H9 (cell line): Measurements from ENCODE around the gene C11orf21. TPM values are rescaled to one million over a fixed set of nuclear protein-coding genes. Genes with fewer than 3 reads are reported as not detected.

ENCODE experiments used
- DNase-seq: peaks from one replicate; pipeline ENCODE4 v3.0.0-alpha.2; 2017
- H2AFZ ChIP-seq: one replicate; pipeline ENCODE4 v1.6.1; 2013; ENCODE audit warnings: mild to moderate bottlenecking, low read length, control low read depth, moderate library complexity
- H2AK5ac ChIP-seq: 2 replicates; pipeline ENCODE4 v1.6.1; 2013; ENCODE audit warnings: low read length, control low read depth, mixed read lengths; ENCODE audit not compliant: insufficient read length
- H2BK120ac ChIP-seq: one replicate; pipeline ENCODE4 v1.6.1; 2013; ENCODE audit warnings: low read depth, mild to moderate bottlenecking, low read length, control low read depth, inconsistent platforms; ENCODE audit not compliant: poor library complexity, severe bottlenecking
- H2BK12ac ChIP-seq: 2 replicates; pipeline ENCODE4 v1.6.1; 2013; ENCODE audit warnings: low read length, control low read depth, mixed read lengths, low read depth; ENCODE audit not compliant: insufficient read length
- H2BK15ac ChIP-seq: 2 replicates; pipeline ENCODE4 v1.6.1; 2013; ENCODE audit warnings: low read depth, low read length, control low read depth
- H2BK20ac ChIP-seq: one replicate; pipeline ENCODE4 v1.6.1; 2013; ENCODE audit warnings: low read depth, mild to moderate bottlenecking, low read length, control low read depth, inconsistent platforms; ENCODE audit not compliant: poor library complexity, severe bottlenecking
- H2BK5ac ChIP-seq: 2 replicates; pipeline ENCODE4 v1.6.1; 2013; ENCODE audit warnings: low read length, control low read depth, mixed read lengths; ENCODE audit not compliant: insufficient read length
- H3K14ac ChIP-seq: 2 replicates; pipeline ENCODE4 v1.6.1; 2013; ENCODE audit warnings: low read length, control low read depth; ENCODE audit not compliant: insufficient read depth
- H3K18ac ChIP-seq: 2 replicates; pipeline ENCODE4 v1.6.1; 2013; ENCODE audit warnings: low read depth, mild to moderate bottlenecking, mixed read lengths, low read length, control low read depth; ENCODE audit not compliant: insufficient read length
- H3K23ac ChIP-seq: 2 replicates; pipeline ENCODE4 v1.6.1; 2013; ENCODE audit warnings: low read length, control low read depth, mixed read lengths, low read depth; ENCODE audit not compliant: insufficient read length
- H3K23me2 ChIP-seq: 2 replicates; pipeline ENCODE4 v1.6.1; 2013; ENCODE audit warnings: low read depth, mild to moderate bottlenecking, mixed read lengths, low read length, control low read depth; ENCODE audit not compliant: insufficient read length, poor library complexity, severe bottlenecking
- H3K27ac ChIP-seq: 2 replicates; pipeline ENCODE4 v1.5.1; 2013; ENCODE audit warnings: low read length, control low read depth, mixed read lengths, low read depth; ENCODE audit not compliant: insufficient read length
- H3K27me3 ChIP-seq: 2 replicates; pipeline ENCODE4 v1.6.1; 2013; ENCODE audit warnings: low read length, control low read depth, inconsistent platforms; ENCODE audit not compliant: insufficient read depth
- H3K4ac ChIP-seq: 2 replicates; pipeline ENCODE4 v1.6.1; 2013; ENCODE audit warnings: low read depth, mild to moderate bottlenecking, control low read depth, inconsistent platforms, low read length, moderate library complexity
- H3K4me1 ChIP-seq: 2 replicates; pipeline ENCODE4 v1.6.1; 2013; ENCODE audit warnings: low read length, control low read depth, inconsistent platforms; ENCODE audit not compliant: insufficient read depth
- H3K4me2 ChIP-seq: 2 replicates; pipeline ENCODE4 v1.6.1; 2013; ENCODE audit warnings: low read length, control low read depth, mixed read lengths; ENCODE audit not compliant: insufficient read length, insufficient read depth
- H3K56ac ChIP-seq: 2 replicates; pipeline ENCODE4 v1.6.1; 2013; ENCODE audit warnings: low read depth, mild to moderate bottlenecking, mixed read lengths, low read length, control low read depth; ENCODE audit not compliant: insufficient read length
- H3K79me1 ChIP-seq: 2 replicates; pipeline ENCODE4 v1.6.1; 2013; ENCODE audit warnings: low read depth, mild to moderate bottlenecking, moderate library complexity, low read length, control low read depth, inconsistent platforms; ENCODE audit not compliant: insufficient read depth, poor library complexity, severe bottlenecking
- H3K79me2 ChIP-seq: 2 replicates; pipeline ENCODE4 v1.6.1; 2013; ENCODE audit warnings: low read length, control low read depth, inconsistent platforms; ENCODE audit not compliant: insufficient read depth
- H3K9ac ChIP-seq: 2 replicates; pipeline ENCODE4 v1.6.1; 2013; ENCODE audit warnings: low read length, control low read depth, mixed read lengths; ENCODE audit not compliant: insufficient read length; ENCODE audit errors: extremely low read depth
- H3K9me3 ChIP-seq: one replicate; pipeline ENCODE4 v1.6.1; 2013; ENCODE audit warnings: low read depth, low read length, inconsistent platforms; ENCODE audit not compliant: control insufficient read depth
- H3T11ph ChIP-seq: one replicate; pipeline ENCODE4 v1.6.1; 2013; ENCODE audit warnings: mild to moderate bottlenecking, low read length, control low read depth, inconsistent platforms
- H4K20me1 ChIP-seq: one replicate; pipeline ENCODE4 v1.6.1; 2013; ENCODE audit not compliant: control insufficient read depth, insufficient read length, insufficient read depth
- H4K5ac ChIP-seq: 2 replicates; pipeline ENCODE4 v1.6.1; 2013; ENCODE audit warnings: low read depth, mild to moderate bottlenecking, mixed read lengths, low read length, control low read depth; ENCODE audit not compliant: insufficient read length
- H4K8ac ChIP-seq: replicated peaks from 2 replicates; pipeline ENCODE4 v1.6.1; 2013; ENCODE audit warnings: low read length, control low read depth, mixed read lengths, low read depth; ENCODE audit not compliant: insufficient read length
- H4K91ac ChIP-seq: 2 replicates; pipeline ENCODE4 v1.6.1; 2013; ENCODE audit warnings: low read depth, mild to moderate bottlenecking, moderate library complexity, mixed read lengths, low read length, control low read depth; ENCODE audit not compliant: insufficient read length
- H3K27ac Mint-ChIP-seq, 3 experiments: 2 replicates in 2 of 3; 3 replicates in 1 of 3; pipeline ENCODE4 v1.8.0; 2020 to 2021; ENCODE audit warnings: mixed read lengths in 3 of 3, mild to moderate bottlenecking in 1 of 3, moderate library complexity in 1 of 3
- H3K27me3 Mint-ChIP-seq: 2 replicates; pipeline ENCODE4 v1.8.0; 2021; ENCODE audit warnings: low read depth, mild to moderate bottlenecking, moderate library complexity, mixed read lengths
- H3K36me3 Mint-ChIP-seq, 3 experiments: 2 replicates in 2 of 3; 3 replicates in 1 of 3; pipeline ENCODE4 v1.8.0; 2020 to 2021; ENCODE audit warnings: low read depth in 3 of 3, mixed read lengths in 3 of 3; ENCODE audit not compliant: insufficient read depth in 1 of 3
- H3K4me1 Mint-ChIP-seq, 2 experiments: 2 replicates each; pipeline ENCODE4 v1.8.0; 2020; ENCODE audit warnings: mixed read lengths in 2 of 2
- H3K4me3 Mint-ChIP-seq, 2 experiments: 2 replicates in 1 of 2; 3 replicates in 1 of 2; pipeline ENCODE4 v1.8.0; 2020 to 2021; ENCODE audit warnings: mild to moderate bottlenecking in 2 of 2, mixed read lengths in 2 of 2, moderate library complexity in 1 of 2
- H3K9me3 Mint-ChIP-seq, 2 experiments: 2 replicates in 1 of 2; 3 replicates in 1 of 2; pipeline ENCODE4 v1.8.0; 2020; ENCODE audit warnings: mild to moderate bottlenecking in 2 of 2, mixed read lengths in 2 of 2, moderate library complexity in 1 of 2
- CTCF ChIP-seq: fragments of 200-600 bp; sonication (generic); conservative IDR thresholded peaks from 3 replicates; pipeline ENCODE4 v1.8.0; 2021; ENCODE audit warnings: antibody characterized with exemption, mild to moderate bottlenecking
- WGBS: extraction: QIAGEN DNeasy Blood & Tissue Kit; methylation state at CpG from one replicate; pipeline ENCODE4 v1.1.7; 2013; ENCODE audit warnings: missing lambda C conversion rate, low lambda C conversion rate, mixed read lengths; ENCODE audit not compliant: insufficient read length; ENCODE audit errors: extremely low coverage; 5-methylcytosine and 5-hydroxymethylcytosine counted together
- long read RNA-seq: library from polyadenylated mRNA; unstranded; transcript quantifications from one replicate; pipeline ENCODE4 v2.0.0, GENCODE V29; 2020
- total RNA-seq: library from RNA; stranded (reverse); gene quantifications from 2 replicates; pipeline ENCODE4 v1.2.1, GENCODE V29; 2021

The C11orf21 gene
- not detected in 2 replicates for total RNA-seq
- long read RNA-seq: 0 reads

- Histone ChIP-seq H3K4ac (no peak within 1 kb of the TSS), H2BK20ac (no peak within 1 kb of the TSS), H3K79me1 (no peaks in the 10 kb centered on the region), H3K56ac (no peak within 1 kb of the TSS), H2BK12ac (no peak within 1 kb of the TSS), H4K91ac (no peak within 1 kb of the TSS), H3K23ac (no peak within 1 kb of the TSS), H2BK120ac (no peak within 1 kb of the TSS), H3K9me3 (no peaks in the 10 kb centered on the region), H3K27ac (no peak within 1 kb of the TSS), H2BK15ac (no peak within 1 kb of the TSS), H2AK5ac (no peak within 1 kb of the TSS), H2AFZ (no peak within 1 kb of the TSS), H2BK5ac (no peak within 1 kb of the TSS), H3K27me3 (no peaks in the 10 kb centered on the region), H4K20me1 (no peaks in the 10 kb centered on the region), H3K23me2 (no peaks in the 10 kb centered on the region), H4K5ac (no peak within 1 kb of the TSS), H3T11ph (no peak within 1 kb of the TSS), H3K9ac (no peak within 1 kb of the TSS), H3K4me2 (no peak within 1 kb of the TSS), H4K8ac (no peak within 1 kb of the TSS), H3K14ac (no peak within 1 kb of the TSS), H3K79me2 (no peaks in the 10 kb centered on the region), H3K4me1 (no peaks in the 10 kb centered on the region; the same call in 1 of the 2 replicates), H3K18ac (no peak within 1 kb of the TSS)
- Mint-ChIP-seq H3K27ac (no peak within 1 kb of the TSS; a peak in 1 of 7 replicates), H3K9me3 (no peaks in the 10 kb centered on the region; a peak in 1 of 5 replicates), H3K4me3 (no peak within 1 kb of the TSS), H3K27me3 (peaks cover 15% of the 10 kb centered on the region), H3K4me1 (peaks cover 0 to 7% of the 10 kb centered on the region in 2 experiments; a peak in 1 of 4 replicates), H3K36me3 (no peaks in the 10 kb centered on the region)
- no peak for DNase-seq
- no peak for TF ChIP-seq CTCF
- no CpG with 5 or more reads among the region's 16 CpGs for WGBS
Observed at GRCh38 chr11:2301631-2302305, at the start of gene C11orf21, which contains the start of gene TSPAN32. TSS of gene C11orf21 (minus strand) at chr11:2301918. CDS start at chr11:2301808, 110 bp downstream. TSS of gene TSPAN32 (plus strand) at chr11:2302013. CDS start at chr11:2302150, 137 bp downstream.
